Astrocyte of the cerebellum (primary cell): ENCODE measurements around the gene GCSAM.

Source experiments
- DNase-seq: peaks from one replicate; pipeline ENCODE4 v3.0.0-alpha.2; 2011; ENCODE audit warnings: low read depth
- H3K4me3 ChIP-seq: 2 replicates; pipeline ENCODE4 v1.5.1; 2011; ENCODE audit warnings: mild to moderate bottlenecking, low read depth, low read length, moderate library complexity
- CTCF ChIP-seq: IDR thresholded peaks from 2 replicates; pipeline ENCODE4 v1.5.1; 2012; ENCODE audit warnings: low read length, low read depth, moderate library complexity, mild to moderate bottlenecking; ENCODE audit errors: missing control alignments
- in situ Hi-C: cut with HindIII; loops from 2 replicates; pipeline ENCODE4 v1.10.0; 2017; ENCODE audit warnings: low sequenced_read_pairs

GCSAM gene

GRCh38 chr3:112087746-112088145 is 45.3 kb downstream of the GCSAM start:
- TF ChIP-seq CTCF = no peak
- in situ Hi-C loops = no loop called here
- no peak for DNase-seq
- no peak overlapping the region for H3K4me3 ChIP-seq

GRCh38 chr3:112086875-112087524 is 46.0 kb downstream of the GCSAM start:
- TF ChIP-seq CTCF = no peak
- no peak for DNase-seq
- peak overlapping the region; percentile 69 for H3K4me3 ChIP-seq
- in situ Hi-C loops = no loop called here

GRCh38 chr3:112086076-112086854 is 46.8 kb downstream of the GCSAM start, which contains the start of gene C3orf52:
C3orf52 (plus strand) TSS chr3:112086389; CDS start chr3:112086408, 19 bp downstream.
- TF ChIP-seq CTCF = no peak
- in situ Hi-C loops = no loop called here
- peak; percentile 41 for DNase-seq
- peak within 1 kb of the TSS; percentile 69 for H3K4me3 ChIP-seq

GRCh38 chr3:112085735-112086075 is 47.3 kb downstream of the GCSAM start:
- in situ Hi-C loops = no loop called here
- peak overlapping the region; percentile 69 for H3K4me3 ChIP-seq
- DNase-seq = no peak
- no peak for TF ChIP-seq CTCF

- in situ Hi-C loops = no loop called here
- H3K4me3 ChIP-seq = no peak overlapping the region
- DNase-seq = no peak
These were observed 47.9 kb downstream of the GCSAM start for GRCh38 chr3:112084980-112085705.

More at GRCh38 chr3:112084980-112085705, 47.9 kb downstream of the GCSAM start:
- TF ChIP-seq CTCF = no peak
